HG02610 (cell line): ENCODE measurements around the gene ADAP2.
A peak's percentile ranks its signal among the peaks of the same experiment; 100 is the strongest.

ENCODE experiments used
- ATAC-seq: cut with Tn5 transposase; IDR thresholded peaks from one replicate; pipeline ENCODE4 v1.9.1; 2021; ENCODE audit warnings: mild to moderate bottlenecking, moderate library complexity; ENCODE audit not compliant: unreplicated experiment

ADAP2 gene

GRCh38 chr17:31008374-31009041 is 86.8 kb downstream of the ADAP2 start:
- ATAC-seq, result peak; percentile 69
